Adipocyte (in vitro differentiated cells): Measurements from ENCODE around the gene EFNA5.
A peak's percentile ranks its signal among the peaks of the same experiment; 100 is the strongest.

ENCODE experiments used
- DNase-seq: peaks from one replicate; pipeline ENCODE4 v3.0.0-alpha.2; 2015; ENCODE audit warnings: low read depth
- H3K27me3 ChIP-seq: replicated peaks from 2 replicates; pipeline ENCODE4 v1.7.0; 2013; ENCODE audit warnings: mild to moderate bottlenecking, low read length, moderate library complexity; ENCODE audit not compliant: control insufficient read depth, insufficient read depth
- H3K36me3 ChIP-seq: 2 replicates; pipeline ENCODE4 v1.7.0; 2013; ENCODE audit warnings: low read length, mild to moderate bottlenecking, moderate library complexity; ENCODE audit not compliant: control insufficient read depth, insufficient read depth, severe bottlenecking
- H3K4me1 ChIP-seq: 2 replicates; pipeline ENCODE4 v1.7.0; 2013; ENCODE audit warnings: mild to moderate bottlenecking, low read length, moderate library complexity; ENCODE audit not compliant: control insufficient read depth, insufficient read depth
- H3K4me3 ChIP-seq: 2 replicates; pipeline ENCODE4 v1.7.0; 2013; ENCODE audit warnings: mild to moderate bottlenecking, low read length, moderate library complexity
- H3K9ac ChIP-seq: 2 replicates; pipeline ENCODE4 v1.7.0; 2013; ENCODE audit warnings: mild to moderate bottlenecking, low read length, moderate library complexity
- H3K9me3 ChIP-seq: 2 replicates; pipeline ENCODE4 v1.7.0; 2013; ENCODE audit warnings: mild to moderate bottlenecking, low read length, moderate library complexity; ENCODE audit not compliant: control insufficient read depth

The EFNA5 gene

DNA sequence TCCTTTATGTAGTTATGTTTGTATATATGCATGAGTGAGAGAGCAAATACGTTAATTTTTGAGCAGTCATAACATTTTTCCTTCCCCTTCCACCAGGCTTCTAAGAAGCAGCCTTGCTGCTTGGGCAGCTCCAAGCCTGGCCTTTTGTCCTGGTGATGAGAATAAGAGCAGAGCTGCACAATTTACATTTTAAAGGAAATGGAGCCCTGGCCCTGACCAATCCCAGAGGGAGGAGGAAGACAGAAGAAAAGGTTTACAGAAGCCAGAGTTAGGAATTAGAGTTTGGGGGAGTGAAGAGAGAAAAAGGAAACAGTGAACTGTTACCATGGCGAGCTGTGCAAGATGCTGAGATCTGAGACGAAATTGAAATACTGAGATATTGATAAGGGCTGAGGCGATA is 25.3 kb upstream of the EFNA5 start:
- Histone ChIP-seq H3K9ac (no peak overlapping the region), H3K4me3 (no peak overlapping the region), H3K4me1 (peaks cover 12% of the 10 kb centered on the region), H3K27me3 (no peaks in the 10 kb centered on the region), H3K36me3 (no peaks in the 10 kb centered on the region), H3K9me3 (peaks cover 7% of the 10 kb centered on the region)
- DNase-seq: no peak

- DNase-seq: no peak
- H3K9me3 ChIP-seq: peaks cover 7% of the 10 kb centered on the region
- no peaks in the 10 kb centered on the region for H3K27me3 ChIP-seq
- no peak overlapping the region for H3K9ac ChIP-seq
- H3K36me3 ChIP-seq: no peaks in the 10 kb centered on the region
- H3K4me3 ChIP-seq: no peak overlapping the region
- H3K4me1 ChIP-seq: no peaks in the 10 kb centered on the region
These were observed 17.2 kb upstream of the EFNA5 start for GRCh38 chr5:107687937-107688336.

GRCh38 chr5:107687404-107687803 is 16.7 kb upstream of the EFNA5 start:
- DNase-seq: no peak
- H3K36me3 ChIP-seq: no peaks in the 10 kb centered on the region
- no peak overlapping the region for H3K9ac ChIP-seq
- H3K9me3 ChIP-seq: peaks cover 7% of the 10 kb centered on the region
- H3K4me3 ChIP-seq: no peak overlapping the region
- H3K4me1 ChIP-seq: no peaks in the 10 kb centered on the region
- H3K27me3 ChIP-seq: no peaks in the 10 kb centered on the region

GRCh38 chr5:107682533-107682932 is 11.8 kb upstream of the EFNA5 start:
- no peak for DNase-seq
- no peaks in the 10 kb centered on the region for H3K27me3 ChIP-seq
- H3K4me3 ChIP-seq: no peak overlapping the region

GRCh38 chr5:107680799-107681198 is 10.1 kb upstream of the EFNA5 start:
- Histone ChIP-seq H3K9ac (no peak overlapping the region), H3K36me3 (no peaks in the 10 kb centered on the region), H3K4me3 (no peak overlapping the region), H3K9me3 (no peaks in the 10 kb centered on the region), H3K4me1 (no peaks in the 10 kb centered on the region), H3K27me3 (no peaks in the 10 kb centered on the region)
- DNase-seq: no peak

More at GRCh38 chr5:107682533-107682932, 11.8 kb upstream of the EFNA5 start:
- no peaks in the 10 kb centered on the region for H3K4me1 ChIP-seq
- H3K36me3 ChIP-seq: no peaks in the 10 kb centered on the region
- no peaks in the 10 kb centered on the region for H3K9me3 ChIP-seq
- no peak overlapping the region for H3K9ac ChIP-seq

- Histone ChIP-seq H3K27me3 (no peaks in the 10 kb centered on the region), H3K9ac (no peak overlapping the region), H3K36me3 (no peaks in the 10 kb centered on the region), H3K4me3 (no peak overlapping the region), H3K9me3 (no peaks in the 10 kb centered on the region), H3K4me1 (no peaks in the 10 kb centered on the region)
- no peak for DNase-seq
These were observed 9.4 kb upstream of the EFNA5 start for GRCh38 chr5:107680099-107680498.

DNA sequence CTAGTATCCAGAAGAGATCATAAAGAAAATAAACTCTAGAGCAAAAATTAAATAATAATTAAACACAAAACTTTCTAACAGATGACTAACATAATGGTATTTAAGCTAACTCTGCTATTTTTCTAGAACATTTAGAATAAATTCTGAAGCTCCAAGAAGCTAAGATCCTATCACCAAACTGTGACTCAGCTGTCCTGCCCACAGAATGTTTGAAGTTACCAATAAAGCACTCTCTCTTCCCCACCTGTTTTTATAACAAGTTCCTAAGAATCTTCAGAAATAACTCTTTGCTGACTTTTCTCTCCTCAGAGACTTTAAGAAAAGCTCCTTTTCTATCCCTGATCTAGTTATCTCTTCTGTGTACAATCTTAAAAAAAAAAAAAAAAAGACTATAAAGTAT is 6.0 kb upstream of the EFNA5 start:
- Histone ChIP-seq H3K27me3 (no peaks in the 10 kb centered on the region), H3K36me3 (no peaks in the 10 kb centered on the region), H3K4me3 (no peak overlapping the region), H3K4me1 (no peaks in the 10 kb centered on the region), H3K9ac (no peak overlapping the region), H3K9me3 (no peaks in the 10 kb centered on the region)
- DNase-seq: peak; percentile 39

DNA sequence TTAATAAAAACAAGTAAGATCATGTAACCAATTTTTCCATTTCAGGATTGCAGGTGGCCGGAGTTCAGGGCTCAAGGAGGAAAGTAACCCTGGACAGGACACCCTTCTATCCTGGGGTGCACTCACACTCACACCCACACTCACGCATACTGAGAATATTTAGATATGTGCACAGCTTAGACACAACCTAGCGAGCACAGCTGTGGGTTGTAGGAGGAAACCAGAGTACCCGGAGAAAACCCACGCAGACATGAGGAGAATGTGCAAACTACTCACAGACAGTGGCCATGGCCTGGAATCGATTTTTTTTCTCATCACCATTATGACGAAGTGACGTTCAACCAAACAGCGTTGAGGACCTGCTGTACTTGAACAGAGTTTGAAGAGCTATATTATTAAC is 4.5 kb upstream of the EFNA5 start:
- Histone ChIP-seq H3K4me1 (no peaks in the 10 kb centered on the region), H3K36me3 (no peaks in the 10 kb centered on the region), H3K4me3 (no peak overlapping the region), H3K9ac (no peak overlapping the region), H3K27me3 (no peaks in the 10 kb centered on the region), H3K9me3 (no peaks in the 10 kb centered on the region)
- no peak for DNase-seq

DNA sequence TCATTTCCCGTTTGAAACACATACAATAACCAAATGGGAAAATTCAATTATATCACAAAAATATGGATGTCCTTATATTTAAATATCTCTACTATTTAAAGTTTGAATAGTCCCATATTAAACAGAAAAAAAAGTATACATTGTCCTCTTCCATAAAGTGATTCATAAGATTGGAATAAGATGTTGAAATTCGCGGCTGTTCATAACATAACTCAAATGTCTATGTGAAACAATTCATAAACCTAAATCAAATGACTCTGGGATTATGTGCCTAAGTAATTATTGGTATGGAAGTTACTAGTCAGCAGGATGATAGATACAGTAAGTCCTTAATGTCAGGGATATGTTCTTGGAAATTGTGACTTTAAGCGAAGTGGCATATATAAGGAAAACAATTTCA is 3.9 kb upstream of the EFNA5 start:
- no peaks in the 10 kb centered on the region for H3K9me3 ChIP-seq
- DNase-seq: peak; percentile 63
- H3K36me3 ChIP-seq: no peaks in the 10 kb centered on the region
- no peak overlapping the region for H3K4me3 ChIP-seq
- no peaks in the 10 kb centered on the region for H3K4me1 ChIP-seq
- no peaks in the 10 kb centered on the region for H3K27me3 ChIP-seq
- H3K9ac ChIP-seq: no peak overlapping the region

- H3K4me3 ChIP-seq: peak overlapping the region; percentile 93
- no peaks in the 10 kb centered on the region for H3K9me3 ChIP-seq
- peak; percentile 98 for DNase-seq
- H3K36me3 ChIP-seq: no peaks in the 10 kb centered on the region
- peaks cover 7% of the 10 kb centered on the region for H3K4me1 ChIP-seq
- no peaks in the 10 kb centered on the region for H3K27me3 ChIP-seq
- peak overlapping the region; percentile 91 for H3K9ac ChIP-seq
These were observed 2.8 kb upstream of the EFNA5 start for GRCh38 chr5:107673368-107674136.

GRCh38 chr5:107673039-107673367 is 2.3 kb upstream of the EFNA5 start:
- Histone ChIP-seq H3K27me3 (no peaks in the 10 kb centered on the region), H3K4me3 (peak overlapping the region; percentile 93), H3K4me1 (peaks cover 11% of the 10 kb centered on the region), H3K36me3 (no peaks in the 10 kb centered on the region), H3K9me3 (no peaks in the 10 kb centered on the region), H3K9ac (peak overlapping the region; percentile 91)
- peak; percentile 69 for DNase-seq
